Lung microvascular endothelial cell (primary cell): Measurements from ENCODE around the gene CMC1. TPM values are rescaled to one million over a fixed set of nuclear protein-coding genes. Genes with fewer than 3 reads are reported as not detected.

Experiments
- DNase-seq, 2 donors: peaks; one replicate each; pipeline versions ENCODE4 v3.0.0 to v3.0.0-alpha.2; 2010; ENCODE audit warnings: low read depth in 2 of 2
- total RNA-seq: library from RNA; depleted of rRNA; stranded (reverse); fragments of >200 nt; gene quantifications from 2 replicates; pipeline ENCODE4 v1.2.1, GENCODE V29; 2014

The CMC1 gene
- total RNA-seq, 1 donor from 2014 or later = 5.4 TPM

GRCh38 chr3:28295898-28296490 is 54.6 kb downstream of the CMC1 start:
- peak; percentile 17 to 27 for DNase-seq

GRCh38 chr3:28299705-28300104 is 58.3 kb downstream of the CMC1 start:
- no peak for DNase-seq

DNA sequence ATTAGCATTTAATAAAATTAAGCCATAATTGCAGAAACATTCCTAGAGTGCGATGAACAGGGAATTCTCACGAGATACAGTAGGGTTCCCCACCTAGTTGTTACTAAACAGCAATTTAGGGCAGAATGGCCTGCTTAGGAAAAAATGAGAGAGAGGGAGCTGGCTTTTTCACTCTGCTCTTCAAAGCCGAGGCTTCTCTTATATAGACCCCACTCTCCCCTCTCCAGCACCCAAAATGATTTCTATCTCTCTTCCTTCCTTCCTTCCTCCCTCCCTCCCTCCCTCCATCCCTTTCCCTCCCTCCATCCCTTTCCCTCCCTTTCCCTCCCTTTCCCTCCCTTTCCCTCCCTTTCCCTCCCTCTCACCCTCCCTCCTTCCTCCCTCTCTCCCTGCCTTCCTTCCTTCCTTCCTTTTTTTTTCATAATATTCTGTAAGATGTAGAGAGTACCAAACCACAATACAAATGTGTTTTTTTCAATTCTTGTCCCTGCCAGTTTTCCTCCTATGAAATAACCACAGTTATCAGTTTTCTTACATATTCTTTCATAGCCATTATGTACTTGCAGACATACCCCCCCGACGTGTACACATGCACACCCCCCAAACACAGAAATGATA is 59.0 kb downstream of the CMC1 start:
- DNase-seq = no peak

DNA sequence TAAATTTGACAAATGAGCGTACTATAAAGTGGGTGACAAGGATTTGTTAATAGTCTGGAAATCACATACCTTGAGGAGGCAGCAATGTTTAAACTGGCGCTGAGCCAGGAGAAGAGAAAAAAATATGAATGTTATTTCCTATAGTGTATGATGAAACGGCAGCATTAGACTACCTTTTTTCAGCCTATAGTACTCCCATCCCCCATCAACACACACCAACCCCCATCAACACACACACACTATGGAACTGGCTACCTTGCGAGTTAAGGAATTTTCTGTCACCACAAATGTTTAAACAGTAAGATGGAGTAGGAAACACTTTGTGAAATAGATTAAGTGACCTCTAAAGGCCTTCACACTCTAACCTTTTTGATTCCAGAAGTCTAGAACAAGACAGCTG is 60.3 kb downstream of the CMC1 start:
- no peak for DNase-seq

- no peak for DNase-seq
Measured at GRCh38 chr3:28308196-28308595, 66.8 kb downstream of the CMC1 start.

- DNase-seq = no peak
Measured at GRCh38 chr3:28315711-28316110, 74.3 kb downstream of the CMC1 start.

DNA sequence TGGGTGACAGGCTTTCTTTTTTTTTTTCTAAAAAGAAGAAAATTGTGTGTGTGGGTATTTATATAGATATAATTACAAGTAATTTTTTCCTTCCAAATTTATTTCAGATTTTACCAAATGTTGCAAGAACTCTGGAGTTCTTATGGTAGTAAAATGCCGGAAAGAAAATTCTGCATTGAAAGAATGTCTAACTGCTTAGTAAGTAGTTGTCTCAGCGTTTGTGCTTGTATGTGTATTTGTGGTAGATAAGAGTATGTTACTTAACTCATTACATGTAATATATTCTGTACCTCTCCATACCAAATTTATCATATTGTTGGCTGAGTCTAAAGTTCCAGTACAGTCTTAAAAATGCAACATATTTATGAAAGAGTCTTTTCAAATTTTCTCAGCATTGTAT is 74.8 kb downstream of the CMC1 start:
- no peak for DNase-seq

DNA sequence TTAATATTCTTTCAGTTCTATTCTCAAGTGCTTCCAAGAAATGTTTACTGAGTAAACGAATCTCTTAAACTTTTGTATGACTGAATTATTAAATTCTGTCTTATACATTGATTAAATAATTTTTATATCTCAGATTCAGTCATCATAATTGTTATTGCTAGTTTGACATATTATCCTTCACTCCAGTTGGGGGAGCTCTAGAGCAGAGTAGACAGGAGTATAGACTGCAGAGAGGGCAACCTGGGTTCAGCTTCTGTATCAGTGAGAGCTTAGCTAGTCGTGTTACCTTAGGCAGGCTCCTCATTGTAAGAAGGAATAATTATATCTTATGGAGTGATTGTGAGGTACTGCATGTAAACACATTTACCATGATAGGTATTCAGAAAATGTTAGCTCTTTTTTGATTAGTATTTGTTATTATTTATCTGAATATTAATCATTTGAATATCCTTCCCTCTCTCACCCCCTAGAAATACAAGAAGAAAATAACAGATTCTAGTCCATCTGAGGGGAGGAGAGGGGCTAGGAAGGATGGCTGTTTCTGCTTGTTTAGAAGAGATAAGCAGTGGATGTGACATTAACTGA is 76.1 kb downstream of the CMC1 start:
- peak; percentile 54 to 65 for DNase-seq

DNA sequence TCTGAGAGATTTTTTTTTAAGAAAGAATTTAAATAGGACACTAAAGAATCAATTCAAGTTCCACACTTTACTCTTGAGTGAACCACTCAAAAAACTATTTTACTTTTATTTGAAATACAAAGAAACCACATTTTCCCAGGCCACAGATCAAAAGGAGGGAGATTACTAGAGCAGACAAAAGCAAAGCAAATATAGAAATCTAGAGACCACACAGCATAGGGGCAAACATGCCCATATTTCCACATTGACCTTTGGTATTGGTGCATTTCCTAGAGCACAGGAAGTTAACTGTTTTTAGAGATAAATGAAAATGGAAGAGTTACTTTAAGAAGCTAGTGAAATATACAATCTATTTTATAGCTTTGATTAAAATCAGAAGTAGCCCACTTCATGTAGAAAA is 79.6 kb downstream of the CMC1 start:
- no peak for DNase-seq

- DNase-seq = no peak
Measured at GRCh38 chr3:28322464-28322863, 81.0 kb downstream of the CMC1 start.

- no peak for DNase-seq
Measured at GRCh38 chr3:28326458-28326926, 85.1 kb downstream of the CMC1 start.

DNA sequence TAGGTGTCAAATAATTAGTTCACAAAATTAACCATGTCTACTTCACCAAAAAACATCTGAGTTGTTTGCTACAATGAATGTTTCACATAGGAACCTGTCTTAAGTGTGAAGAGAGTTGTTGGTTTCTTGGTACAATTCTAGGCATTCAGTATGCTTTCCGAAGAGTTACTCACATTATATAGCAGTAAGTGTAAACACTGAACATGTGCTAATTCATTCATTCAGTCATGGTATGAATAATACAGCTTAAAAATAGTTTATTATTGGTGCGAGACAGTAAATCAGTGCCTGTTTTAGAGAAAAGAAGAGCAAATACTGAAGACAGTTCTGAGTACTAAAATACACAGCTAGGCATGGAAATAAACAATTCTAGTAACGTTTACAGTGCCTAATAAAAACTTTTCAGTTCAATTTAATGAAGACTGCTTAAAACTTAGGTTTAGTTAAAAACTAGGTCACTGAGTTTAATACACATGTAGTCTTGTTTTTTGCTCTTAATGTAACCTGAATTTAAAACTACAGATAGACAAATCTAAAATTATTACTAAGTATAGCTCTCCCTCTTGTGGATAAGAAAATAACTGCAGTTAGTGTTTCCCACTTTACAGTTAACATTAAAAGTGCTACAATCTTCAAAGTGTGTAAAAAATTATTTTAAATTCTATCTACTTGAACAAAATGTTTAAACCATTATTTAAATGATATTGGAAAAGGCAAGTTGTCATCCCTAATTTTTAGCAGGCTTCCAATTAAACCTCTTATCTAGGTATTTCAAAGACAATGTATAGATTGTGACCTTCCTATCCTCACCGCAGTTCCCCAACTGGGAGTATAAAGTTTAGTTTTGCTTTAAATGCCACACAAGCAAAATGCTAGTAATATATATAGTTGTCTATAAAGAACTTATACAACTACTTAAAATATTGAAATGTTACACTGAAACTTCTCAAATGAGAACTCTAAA is 87.1 kb downstream of the CMC1 start:
- peak; percentile 36 to 55 for DNase-seq

DNA sequence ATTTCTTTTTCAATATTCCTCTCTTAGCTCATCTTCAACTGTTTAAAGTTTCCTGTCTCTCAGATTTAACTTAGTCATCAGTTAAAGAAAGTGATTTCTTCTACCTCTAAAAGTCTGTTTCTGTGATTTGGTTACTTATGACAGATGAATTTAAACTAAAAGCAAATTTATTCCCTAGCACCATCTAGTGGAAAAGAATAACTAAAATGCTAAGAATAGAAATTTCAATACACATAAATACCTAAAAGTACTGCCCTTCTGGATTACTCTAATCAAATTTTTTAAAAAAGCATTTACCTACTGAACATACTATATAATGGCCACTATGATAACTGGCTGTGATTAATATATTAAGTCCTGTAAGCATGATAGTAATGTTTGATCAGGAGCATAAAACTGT is 93.1 kb downstream of the CMC1 start:
- peak; percentile 10 to 17 for DNase-seq

DNA sequence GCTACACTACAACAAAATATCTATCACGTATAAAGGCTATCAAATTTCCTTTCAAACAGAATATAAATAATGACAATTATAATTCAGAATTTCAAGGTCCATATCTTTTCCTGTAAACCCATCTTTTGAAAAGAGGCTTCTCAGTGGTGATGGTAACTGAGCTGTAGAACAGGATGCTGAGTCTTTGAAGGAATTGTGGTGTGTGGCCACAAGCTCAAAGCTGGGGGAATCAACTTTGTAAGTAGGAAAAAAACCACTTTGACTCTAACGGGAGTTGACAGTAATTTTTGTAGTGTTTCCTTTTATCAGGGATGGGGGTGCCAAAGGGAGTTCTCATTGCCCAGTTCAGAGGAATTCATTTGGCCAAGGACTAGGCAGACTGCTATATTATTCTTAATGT is 93.8 kb downstream of the CMC1 start:
- DNase-seq = no peak

DNA sequence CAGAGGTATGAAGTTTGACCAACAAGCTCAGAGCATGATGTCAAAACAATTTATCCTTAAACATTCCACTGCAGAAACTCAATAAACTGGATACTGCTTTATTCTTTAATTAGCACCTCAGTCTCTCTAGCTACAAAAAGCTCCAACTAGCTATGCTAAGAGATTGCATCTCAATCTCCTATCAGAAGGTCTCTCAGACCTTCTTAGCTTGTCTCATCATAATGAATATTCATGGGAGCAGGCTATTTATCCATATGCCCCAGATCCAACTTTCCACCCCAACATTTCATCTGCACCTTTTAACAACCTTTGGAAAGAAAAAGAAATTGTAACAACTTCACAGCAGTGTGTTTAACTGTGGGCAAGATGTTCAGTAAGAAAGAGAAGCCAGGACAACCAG is 95.8 kb downstream of the CMC1 start:
- no peak for DNase-seq

DNA sequence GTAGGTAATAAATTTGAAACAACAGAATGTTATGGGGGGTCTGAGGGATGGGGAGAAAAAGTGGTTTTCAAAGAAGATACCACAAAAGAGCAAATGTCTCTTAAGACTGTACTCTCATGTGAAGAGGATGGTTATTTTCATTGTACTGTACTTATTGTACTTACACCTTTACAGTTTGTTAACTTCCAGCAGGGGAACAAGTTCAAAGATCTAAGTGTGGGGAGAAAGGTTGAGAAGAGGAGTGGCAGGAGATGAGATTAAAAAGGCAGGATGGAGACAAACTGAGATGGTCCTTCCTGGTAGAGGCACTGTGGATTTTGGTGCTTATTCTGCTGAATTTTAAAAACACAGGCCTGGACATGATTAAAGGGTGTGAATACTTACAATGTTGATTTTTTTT is 101.7 kb downstream of the CMC1 start:
- DNase-seq = no peak

DNA sequence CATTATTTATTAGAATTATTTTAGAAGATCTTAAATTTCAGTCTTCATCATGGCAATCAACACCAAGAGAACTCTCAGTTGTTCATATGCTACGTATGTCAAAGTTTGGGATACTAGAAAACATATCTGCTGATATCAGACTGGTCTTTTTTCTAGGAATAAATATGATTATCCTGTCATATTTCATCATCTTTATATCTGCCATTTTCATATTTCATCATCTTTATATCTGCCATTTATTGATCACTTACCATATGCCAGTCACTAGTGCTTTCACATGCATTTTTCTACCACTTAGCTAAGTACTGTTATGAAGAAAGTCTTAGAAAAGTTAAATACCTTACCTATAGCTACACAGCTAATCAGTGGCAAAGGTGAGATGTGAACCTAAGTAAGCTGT is 104.3 kb downstream of the CMC1 start:
- DNase-seq = no peak

- DNase-seq = peak; percentile 1 to 7
Measured at GRCh38 chr3:28347374-28348264, 106.2 kb downstream of the CMC1 start.

DNA sequence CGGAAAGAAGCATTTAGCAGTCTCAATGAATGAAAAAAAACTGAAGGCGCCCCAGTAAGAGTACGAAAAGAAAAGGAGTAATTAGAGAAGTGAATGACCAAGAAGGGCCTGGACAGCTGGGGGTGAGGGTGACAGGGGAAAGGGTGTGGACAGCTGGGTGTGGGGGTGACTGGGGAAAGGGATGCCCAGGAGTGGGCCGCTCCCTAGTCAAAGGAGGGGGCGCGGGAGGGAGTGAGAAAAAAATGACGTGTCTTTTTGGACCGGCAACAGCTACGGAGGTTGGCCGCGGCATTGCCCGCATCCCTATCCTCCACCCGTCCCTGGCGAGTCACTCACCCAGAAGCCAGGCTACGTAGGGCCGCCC is 106.8 kb downstream of the CMC1 start:
- peak in 1 of 2 donors; percentile 77 for DNase-seq

DNA sequence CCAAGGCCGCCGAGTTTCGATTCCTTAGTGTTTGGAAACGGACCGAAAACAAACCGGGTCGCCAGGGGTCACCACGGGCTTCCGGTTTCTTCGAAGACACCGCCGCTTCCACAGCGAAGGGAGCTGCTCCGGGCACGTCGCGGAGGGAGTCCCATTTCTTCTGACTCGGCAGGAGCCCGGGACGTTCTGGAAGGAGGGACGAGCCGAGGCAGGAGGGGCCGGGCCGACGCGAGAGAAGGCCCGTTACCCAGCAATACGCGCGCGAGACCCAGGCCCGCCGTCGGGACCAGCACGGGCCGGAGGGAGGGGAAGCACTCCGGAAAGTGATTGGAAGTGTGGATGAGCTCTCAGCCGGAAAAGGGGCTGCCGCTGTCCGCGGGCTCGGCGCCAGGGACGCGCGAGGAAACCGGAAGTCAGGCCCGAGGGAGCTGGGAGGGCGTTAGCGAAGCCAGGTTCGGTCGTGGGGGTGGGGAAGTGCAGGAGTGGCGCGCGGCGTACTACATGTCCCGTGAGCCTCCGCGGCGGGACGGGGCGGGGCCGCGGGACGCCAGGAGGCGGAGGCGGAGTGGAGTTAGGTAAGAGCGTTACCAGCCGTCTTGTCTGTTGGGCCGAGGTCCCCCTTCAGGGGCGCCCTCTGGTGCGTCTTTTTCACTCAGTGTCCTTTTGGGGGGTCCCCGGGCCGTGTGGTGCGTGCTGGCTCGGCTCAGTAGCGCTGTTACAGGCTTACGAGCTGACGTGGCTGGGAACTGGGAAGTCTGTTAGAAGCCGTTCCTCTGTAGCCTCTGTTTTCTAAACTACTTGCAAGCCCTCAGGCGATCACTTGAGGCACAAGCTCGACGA is 107.4 kb downstream of the CMC1 start, which contains the start of the genes AZI2 and ZCWPW2:
Gene AZI2 (minus strand): TSS at position 196 of the 840 bp plus-strand sequence. CDS start 8,207 bp downstream, outside the sequence.
Gene ZCWPW2 (plus strand): TSS at position 93 of the 840 bp plus-strand sequence. CDS start 64,348 bp downstream, outside the sequence.
- DNase-seq = peak; percentile 96 to 97
